Activated B cell treated with CpG ODN at 0.5 μM for 24 hours (primary cell): ENCODE measurements around the gene PPP1R3G. TPM values are rescaled to one million over a fixed set of nuclear protein-coding genes. Genes with fewer than 3 reads are reported as not detected.

Experiments
- ATAC-seq: fragments of 200-7000 bp; cut with Tn5 transposase; one replicate; pipeline ENCODE4 v1.10.0; 2021; ENCODE audit warnings: low read depth, mild to moderate bottlenecking, moderate library complexity
- CTCF ChIA-PET: fragments of 350-600 bp; sonication (Branson Sonifier 250); formaldehyde crosslinking; loops from one replicate; lab custom pipeline; 2021; ENCODE audit warnings: antibody characterized with exemption; lab: Charles Lee
- POLR2A ChIA-PET: fragments of 350-600 bp; sonication (Branson Sonifier 250); formaldehyde crosslinking; loops from one replicate; lab custom pipeline; 2021; ENCODE audit warnings: antibody characterized with exemption; lab: Charles Lee
- DNase-seq: peaks from one replicate; pipeline ENCODE4 v3.0.0; 2022
- H3K27ac Mint-ChIP-seq: one replicate; pipeline ENCODE4 v1.8.0; 2020; ENCODE audit warnings: mixed read lengths
- H3K27me3 Mint-ChIP-seq: one replicate; pipeline ENCODE4 v1.8.0; 2021; ENCODE audit warnings: mixed read lengths
- H3K36me3 Mint-ChIP-seq: one replicate; pipeline ENCODE4 v1.8.0; 2021; ENCODE audit warnings: low read depth, mixed read lengths
- H3K4me1 Mint-ChIP-seq: one replicate; pipeline ENCODE4 v1.8.0; 2021; ENCODE audit warnings: mixed read lengths
- H3K4me3 Mint-ChIP-seq: one replicate; pipeline ENCODE4 v1.8.0; 2020; ENCODE audit warnings: mild to moderate bottlenecking, mixed read lengths
- H3K9me3 Mint-ChIP-seq: one replicate; pipeline ENCODE4 v1.8.0; 2020; ENCODE audit warnings: mixed read lengths
- CTCF ChIP-seq: fragments of 200-600 bp; IDR thresholded peaks from one replicate; pipeline ENCODE4 v1.8.0; 2022; ENCODE audit warnings: antibody characterized with exemption, mild to moderate bottlenecking
- intact Hi-C: fragments of 100-400 bp; cut with micrococcal nuclease; formaldehyde crosslinking; loops from one replicate; pipeline ENCODE4 v1.15.1; 2024
- total RNA-seq: library from RNA; stranded (reverse); gene quantifications from 2 replicates; pipeline ENCODE4 v1.2.3, GENCODE V29; 2022

The PPP1R3G gene
- total RNA-seq, 1 donor from 2014 or later, result 0.11 TPM

GRCh38 chr6:5121479-5121878 is 36.3 kb downstream of the PPP1R3G start:
- no peaks in the 10 kb centered on the region for H3K36me3 Mint-ChIP-seq
- DNase-seq, result no peak
- H3K4me1 Mint-ChIP-seq, result no peaks in the 10 kb centered on the region
- no peak for ATAC-seq
- H3K27ac Mint-ChIP-seq, result no peak overlapping the region
- H3K27me3 Mint-ChIP-seq, result no peaks in the 10 kb centered on the region
- H3K4me3 Mint-ChIP-seq, result no peak overlapping the region
- POLR2A ChIA-PET, result no interaction called here
- intact Hi-C loops, result no loop called here
- H3K9me3 Mint-ChIP-seq, result no peaks in the 10 kb centered on the region
- no peak for TF ChIP-seq CTCF
- CTCF ChIA-PET, result no interaction called here

- POLR2A ChIA-PET, result no interaction called here
- H3K27ac Mint-ChIP-seq, result no peak overlapping the region
- DNase-seq, result no peak
- no peak for TF ChIP-seq CTCF
- ATAC-seq, result no peak
- H3K4me3 Mint-ChIP-seq, result no peak overlapping the region
- H3K9me3 Mint-ChIP-seq, result no peaks in the 10 kb centered on the region
- intact Hi-C loops, result no loop called here
- H3K36me3 Mint-ChIP-seq, result no peaks in the 10 kb centered on the region
- no peaks in the 10 kb centered on the region for H3K27me3 Mint-ChIP-seq
- no peaks in the 10 kb centered on the region for H3K4me1 Mint-ChIP-seq
- CTCF ChIA-PET, result no interaction called here
These were observed 36.8 kb downstream of the PPP1R3G start for GRCh38 chr6:5121956-5122355.

GRCh38 chr6:5122504-5123112 is 37.5 kb downstream of the PPP1R3G start:
- DNase-seq, result no peak
- Mint-ChIP-seq H3K9me3 (no peaks in the 10 kb centered on the region), H3K4me3 (no peak overlapping the region), H3K36me3 (no peaks in the 10 kb centered on the region), H3K4me1 (no peaks in the 10 kb centered on the region), H3K27me3 (no peaks in the 10 kb centered on the region), H3K27ac (no peak overlapping the region)
- intact Hi-C loops, result no loop called here
- CTCF ChIA-PET, result no interaction called here
- no peak for ATAC-seq
- POLR2A ChIA-PET, result no interaction called here
- TF ChIP-seq CTCF, result no peak

- CTCF ChIA-PET, result no interaction called here
- H3K27ac Mint-ChIP-seq, result no peak overlapping the region
- DNase-seq (no peak), ATAC-seq (no peak)
- H3K4me1 Mint-ChIP-seq, result peaks cover 5% of the 10 kb centered on the region
- POLR2A ChIA-PET, result no interaction called here
- H3K36me3 Mint-ChIP-seq, result no peaks in the 10 kb centered on the region
- H3K27me3 Mint-ChIP-seq, result no peaks in the 10 kb centered on the region
- no peak for TF ChIP-seq CTCF
- intact Hi-C loops, result no loop called here
- H3K9me3 Mint-ChIP-seq, result no peaks in the 10 kb centered on the region
- H3K4me3 Mint-ChIP-seq, result no peak overlapping the region
These were observed 38.4 kb downstream of the PPP1R3G start for GRCh38 chr6:5123296-5124143.

- Mint-ChIP-seq H3K4me1 (peaks cover 10% of the 10 kb centered on the region), H3K36me3 (no peaks in the 10 kb centered on the region), H3K27me3 (no peaks in the 10 kb centered on the region), H3K9me3 (no peaks in the 10 kb centered on the region), H3K27ac (no peak overlapping the region), H3K4me3 (no peak overlapping the region)
- POLR2A ChIA-PET, result no interaction called here
- no peak for ATAC-seq
- no peak for DNase-seq
- intact Hi-C loops, result no loop called here
- no peak for TF ChIP-seq CTCF
- CTCF ChIA-PET, result no interaction called here
These were observed 39.4 kb downstream of the PPP1R3G start for GRCh38 chr6:5124526-5124925.
